ENCODE results near the gene STK24.

DNA sequence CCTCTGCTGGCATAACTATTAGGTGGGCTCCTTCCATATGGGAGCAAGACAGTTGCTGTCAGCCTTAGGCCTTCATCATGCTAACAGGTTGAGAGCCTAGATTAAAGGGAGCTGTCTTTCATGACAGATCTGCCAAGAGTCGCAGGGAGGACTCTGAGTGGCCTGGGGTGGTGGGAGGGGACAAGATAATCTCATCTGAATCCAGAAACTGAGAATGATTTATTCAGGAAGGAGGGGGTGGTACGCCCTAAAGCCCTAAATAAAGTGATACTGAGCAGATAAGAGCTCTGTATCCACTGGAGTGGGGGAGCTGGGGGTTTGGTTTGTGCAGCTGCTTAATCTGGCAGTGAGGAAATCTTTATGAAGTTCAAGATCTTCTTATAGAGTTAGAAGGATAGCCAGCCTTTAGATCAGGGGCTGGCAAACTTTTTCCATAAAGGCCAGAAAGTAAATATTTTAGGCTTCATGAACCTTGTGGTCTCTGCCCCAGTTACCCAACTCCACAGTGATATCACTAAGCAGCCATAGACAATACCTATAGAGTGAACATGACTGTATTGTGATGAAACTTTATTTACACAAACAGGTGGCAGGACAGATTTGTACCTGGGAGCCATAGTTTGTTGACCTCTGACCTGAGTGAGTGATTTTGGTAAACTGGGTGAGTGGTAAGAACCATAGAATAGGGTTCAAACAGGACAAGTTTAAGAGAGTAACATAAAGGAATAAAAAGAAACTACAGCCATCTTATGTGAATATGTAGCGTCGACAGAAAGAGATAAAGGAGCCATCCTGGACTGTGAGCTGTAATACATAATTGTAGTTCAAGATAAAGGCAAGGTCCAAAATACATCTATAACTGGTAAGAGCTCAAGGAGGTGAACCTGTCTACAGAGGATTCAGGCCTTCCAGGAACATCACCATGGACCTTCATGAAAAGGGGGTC lies 9.8 kb upstream of the STK24 start:
- TF ChIP-seq, protein P1, sequence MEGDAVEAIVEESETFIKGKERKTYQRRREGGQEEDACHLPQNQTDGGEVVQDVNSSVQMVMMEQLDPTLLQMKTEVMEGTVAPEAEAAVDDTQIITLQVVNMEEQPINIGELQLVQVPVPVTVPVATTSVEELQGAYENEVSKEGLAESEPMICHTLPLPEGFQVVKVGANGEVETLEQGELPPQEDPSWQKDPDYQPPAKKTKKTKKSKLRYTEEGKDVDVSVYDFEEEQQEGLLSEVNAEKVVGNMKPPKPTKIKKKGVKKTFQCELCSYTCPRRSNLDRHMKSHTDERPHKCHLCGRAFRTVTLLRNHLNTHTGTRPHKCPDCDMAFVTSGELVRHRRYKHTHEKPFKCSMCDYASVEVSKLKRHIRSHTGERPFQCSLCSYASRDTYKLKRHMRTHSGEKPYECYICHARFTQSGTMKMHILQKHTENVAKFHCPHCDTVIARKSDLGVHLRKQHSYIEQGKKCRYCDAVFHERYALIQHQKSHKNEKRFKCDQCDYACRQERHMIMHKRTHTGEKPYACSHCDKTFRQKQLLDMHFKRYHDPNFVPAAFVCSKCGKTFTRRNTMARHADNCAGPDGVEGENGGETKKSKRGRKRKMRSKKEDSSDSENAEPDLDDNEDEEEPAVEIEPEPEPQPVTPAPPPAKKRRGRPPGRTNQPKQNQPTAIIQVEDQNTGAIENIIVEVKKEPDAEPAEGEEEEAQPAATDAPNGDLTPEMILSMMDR (IDR thresholded peaks at IDR 0.05), result no peak
- TF ChIP-seq CEBPB (IDR thresholded peaks at IDR 0.05) (no peak), KDM5A (IDR thresholded peaks at IDR 0.05) (no peak), RNF2 (IDR thresholded peaks at IDR 0.05; ENCODE audit: borderline replicate concordance, low read depth) (no peak), POLR2A (IDR thresholded peaks at IDR 0.05; ENCODE audit: low read length) (no peak)
- TF ChIP-seq, protein P2, sequence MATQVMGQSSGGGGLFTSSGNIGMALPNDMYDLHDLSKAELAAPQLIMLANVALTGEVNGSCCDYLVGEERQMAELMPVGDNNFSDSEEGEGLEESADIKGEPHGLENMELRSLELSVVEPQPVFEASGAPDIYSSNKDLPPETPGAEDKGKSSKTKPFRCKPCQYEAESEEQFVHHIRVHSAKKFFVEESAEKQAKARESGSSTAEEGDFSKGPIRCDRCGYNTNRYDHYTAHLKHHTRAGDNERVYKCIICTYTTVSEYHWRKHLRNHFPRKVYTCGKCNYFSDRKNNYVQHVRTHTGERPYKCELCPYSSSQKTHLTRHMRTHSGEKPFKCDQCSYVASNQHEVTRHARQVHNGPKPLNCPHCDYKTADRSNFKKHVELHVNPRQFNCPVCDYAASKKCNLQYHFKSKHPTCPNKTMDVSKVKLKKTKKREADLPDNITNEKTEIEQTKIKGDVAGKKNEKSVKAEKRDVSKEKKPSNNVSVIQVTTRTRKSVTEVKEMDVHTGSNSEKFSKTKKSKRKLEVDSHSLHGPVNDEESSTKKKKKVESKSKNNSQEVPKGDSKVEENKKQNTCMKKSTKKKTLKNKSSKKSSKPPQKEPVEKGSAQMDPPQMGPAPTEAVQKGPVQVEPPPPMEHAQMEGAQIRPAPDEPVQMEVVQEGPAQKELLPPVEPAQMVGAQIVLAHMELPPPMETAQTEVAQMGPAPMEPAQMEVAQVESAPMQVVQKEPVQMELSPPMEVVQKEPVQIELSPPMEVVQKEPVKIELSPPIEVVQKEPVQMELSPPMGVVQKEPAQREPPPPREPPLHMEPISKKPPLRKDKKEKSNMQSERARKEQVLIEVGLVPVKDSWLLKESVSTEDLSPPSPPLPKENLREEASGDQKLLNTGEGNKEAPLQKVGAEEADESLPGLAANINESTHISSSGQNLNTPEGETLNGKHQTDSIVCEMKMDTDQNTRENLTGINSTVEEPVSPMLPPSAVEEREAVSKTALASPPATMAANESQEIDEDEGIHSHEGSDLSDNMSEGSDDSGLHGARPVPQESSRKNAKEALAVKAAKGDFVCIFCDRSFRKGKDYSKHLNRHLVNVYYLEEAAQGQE (IDR thresholded peaks at IDR 0.05), result no peak
- TF ChIP-seq, protein P3, sequence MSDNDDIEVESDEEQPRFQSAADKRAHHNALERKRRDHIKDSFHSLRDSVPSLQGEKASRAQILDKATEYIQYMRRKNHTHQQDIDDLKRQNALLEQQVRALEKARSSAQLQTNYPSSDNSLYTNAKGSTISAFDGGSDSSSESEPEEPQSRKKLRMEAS (IDR thresholded peaks at IDR 0.05), result no peak

Measured in A549 (cell line).